Mesothelial cell of epicardium (in vitro differentiated cells): ENCODE measurements around the gene SPIN1. TPM values are rescaled to one million over a fixed set of nuclear protein-coding genes. Genes with fewer than 3 reads are reported as not detected.
"Not testable (repeated sequence)": the region's sequence is repeated elsewhere in the genome, so short reads cannot be mapped to it uniquely, and the experiment has no call there.

Source experiments
- DNase-seq, 2 experiments: peaks; one replicate each; pipeline ENCODE4 v3.0.0; 2021; ENCODE audit warnings: low spot score in 2 of 2; ENCODE audit not compliant: unreplicated experiment in 2 of 2
- H3K27ac Mint-ChIP-seq: 2 replicates; pipeline ENCODE4 v1.8.0; 2021; ENCODE audit warnings: mixed read lengths
- H3K27me3 Mint-ChIP-seq: 2 replicates; pipeline ENCODE4 v1.8.0; 2021; ENCODE audit warnings: low read depth, mixed read lengths
- H3K36me3 Mint-ChIP-seq: 2 replicates; pipeline ENCODE4 v1.8.0; 2021; ENCODE audit warnings: mixed read lengths
- H3K4me1 Mint-ChIP-seq: 2 replicates; pipeline ENCODE4 v1.8.0; 2021; ENCODE audit warnings: mixed read lengths
- H3K4me3 Mint-ChIP-seq: 2 replicates; pipeline ENCODE4 v1.8.0; 2021; ENCODE audit warnings: mild to moderate bottlenecking, moderate library complexity, mixed read lengths
- H3K9me3 Mint-ChIP-seq: 2 replicates; pipeline ENCODE4 v1.8.0; 2021; ENCODE audit warnings: mixed read lengths
- total RNA-seq: library from RNA; stranded (reverse); gene quantifications from 3 replicates; pipeline ENCODE4 v1.2.1, GENCODE V29; 2021
- TF ChIP-seq, protein P1 (sequence below): fragments of 200-600 bp; sonication (generic); IDR thresholded peaks from one replicate; pipeline ENCODE4 v1.5.0; 2021; ENCODE audit warnings: antibody characterized with exemption; ENCODE audit not compliant: unreplicated experiment

The SPIN1 gene
- 181 to 194 TPM (median 187 TPM) in 3 replicates for total RNA-seq

DNA sequence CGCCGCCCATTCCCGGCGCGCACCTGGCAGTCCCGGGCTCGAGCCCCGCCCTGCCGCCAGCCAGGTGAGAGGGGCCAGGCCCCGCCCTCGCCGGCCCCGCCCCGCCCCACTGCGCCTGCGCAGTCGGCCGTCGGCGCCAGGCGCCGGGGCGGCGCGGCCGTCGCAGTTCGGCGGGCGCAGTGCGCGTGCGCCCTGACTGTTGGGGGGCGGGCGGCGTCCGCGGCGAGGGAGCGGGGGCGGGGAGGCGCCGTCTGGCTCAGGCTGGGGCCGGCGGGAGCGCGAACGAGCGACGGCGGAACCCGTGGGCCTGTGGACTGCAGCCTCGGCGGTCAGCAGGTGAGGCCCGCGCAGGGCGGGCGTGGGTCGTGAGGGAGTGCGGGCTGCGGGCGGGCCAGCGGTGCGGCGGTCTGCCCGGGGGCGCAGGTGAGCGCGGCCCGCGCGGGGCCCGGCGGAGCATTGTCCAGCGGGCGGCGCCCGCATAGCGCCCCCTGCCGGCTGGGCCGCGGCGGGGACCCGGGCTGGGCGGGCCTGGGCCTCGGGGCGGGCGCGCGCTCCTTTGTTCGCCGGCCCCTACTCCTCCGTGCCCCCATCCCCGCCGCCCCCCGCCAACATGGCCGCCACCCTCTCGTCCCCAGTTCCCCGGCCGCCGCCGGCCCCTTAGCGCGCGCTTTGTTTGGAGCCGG is at the start of gene SPIN1:
SPIN1 (plus strand) TSS at position 242 of the 683 bp plus-strand sequence. CDS start 38,096 bp downstream, outside the sequence.
- TF ChIP-seq, protein P1, sequence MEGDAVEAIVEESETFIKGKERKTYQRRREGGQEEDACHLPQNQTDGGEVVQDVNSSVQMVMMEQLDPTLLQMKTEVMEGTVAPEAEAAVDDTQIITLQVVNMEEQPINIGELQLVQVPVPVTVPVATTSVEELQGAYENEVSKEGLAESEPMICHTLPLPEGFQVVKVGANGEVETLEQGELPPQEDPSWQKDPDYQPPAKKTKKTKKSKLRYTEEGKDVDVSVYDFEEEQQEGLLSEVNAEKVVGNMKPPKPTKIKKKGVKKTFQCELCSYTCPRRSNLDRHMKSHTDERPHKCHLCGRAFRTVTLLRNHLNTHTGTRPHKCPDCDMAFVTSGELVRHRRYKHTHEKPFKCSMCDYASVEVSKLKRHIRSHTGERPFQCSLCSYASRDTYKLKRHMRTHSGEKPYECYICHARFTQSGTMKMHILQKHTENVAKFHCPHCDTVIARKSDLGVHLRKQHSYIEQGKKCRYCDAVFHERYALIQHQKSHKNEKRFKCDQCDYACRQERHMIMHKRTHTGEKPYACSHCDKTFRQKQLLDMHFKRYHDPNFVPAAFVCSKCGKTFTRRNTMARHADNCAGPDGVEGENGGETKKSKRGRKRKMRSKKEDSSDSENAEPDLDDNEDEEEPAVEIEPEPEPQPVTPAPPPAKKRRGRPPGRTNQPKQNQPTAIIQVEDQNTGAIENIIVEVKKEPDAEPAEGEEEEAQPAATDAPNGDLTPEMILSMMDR, result peak; percentile 31
- Mint-ChIP-seq H3K27me3 (no peaks in the 10 kb centered on the region), H3K4me3 (peak within 1 kb of the TSS; percentile 87), H3K36me3 (peaks cover 8% of the 10 kb centered on the region), H3K4me1 (peaks cover 54% of the 10 kb centered on the region), H3K27ac (peak within 1 kb of the TSS; percentile 99), H3K9me3 (no peaks in the 10 kb centered on the region)
- DNase-seq, result peak; percentile 88 to 93

DNA sequence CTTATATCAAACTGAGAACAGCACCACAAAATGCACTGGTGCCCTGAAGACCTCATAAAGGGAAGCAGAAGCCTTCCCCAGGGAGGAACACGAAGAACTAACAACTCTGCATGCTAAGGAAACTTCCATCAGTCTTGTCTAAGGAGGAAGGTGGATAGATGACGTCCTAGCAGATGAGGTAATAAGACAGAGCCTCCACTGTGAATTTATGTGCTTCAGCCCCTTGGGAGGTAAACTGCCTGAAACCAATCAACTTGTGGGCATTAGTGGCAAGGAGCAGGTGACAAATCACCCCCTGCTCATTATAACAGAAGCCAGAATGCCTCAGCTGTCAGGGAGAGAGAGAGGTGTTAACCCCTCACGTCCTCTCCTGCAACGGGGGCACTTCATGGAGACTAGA is 48.9 kb upstream of the SPIN1 start:
- no peak overlapping the region for H3K4me3 Mint-ChIP-seq
- TF ChIP-seq, protein P1, result no peak
- H3K36me3 Mint-ChIP-seq, result peaks cover 2% of the 10 kb centered on the region
- H3K27me3 Mint-ChIP-seq, result no peaks in the 10 kb centered on the region
- H3K9me3 Mint-ChIP-seq, result peaks cover 5% of the 10 kb centered on the region
- peaks cover 25% of the 10 kb centered on the region for H3K4me1 Mint-ChIP-seq
- peak overlapping the region; percentile 76 for H3K27ac Mint-ChIP-seq
- no peak for DNase-seq

DNA sequence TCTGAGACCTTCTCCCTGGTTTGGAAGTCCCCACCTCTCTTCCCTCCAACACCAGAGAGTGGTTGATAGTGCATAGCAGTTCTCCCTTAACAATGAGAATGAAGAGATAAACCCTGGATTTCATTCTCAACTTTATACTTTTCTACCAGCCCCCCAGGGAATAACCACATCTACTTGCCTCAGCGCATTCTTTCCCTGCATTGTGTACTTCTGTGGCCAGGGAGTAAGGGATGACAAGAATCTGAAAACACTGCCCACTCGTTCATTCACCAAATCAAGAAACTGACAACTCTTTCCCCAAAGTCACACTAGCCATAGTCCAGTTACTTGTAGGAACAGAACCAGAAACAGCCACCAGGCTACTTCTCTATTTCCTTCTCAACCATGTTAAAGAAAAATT is 46.0 kb upstream of the SPIN1 start:
- Mint-ChIP-seq H3K4me3 (no peak overlapping the region), H3K9me3 (peaks cover 11% of the 10 kb centered on the region), H3K27me3 (no peaks in the 10 kb centered on the region), H3K27ac (peak overlapping the region; percentile 19), H3K36me3 (peaks cover 7% of the 10 kb centered on the region), H3K4me1 (peaks cover 31% of the 10 kb centered on the region)
- DNase-seq, result no peak
- TF ChIP-seq, protein P1, result no peak

DNA sequence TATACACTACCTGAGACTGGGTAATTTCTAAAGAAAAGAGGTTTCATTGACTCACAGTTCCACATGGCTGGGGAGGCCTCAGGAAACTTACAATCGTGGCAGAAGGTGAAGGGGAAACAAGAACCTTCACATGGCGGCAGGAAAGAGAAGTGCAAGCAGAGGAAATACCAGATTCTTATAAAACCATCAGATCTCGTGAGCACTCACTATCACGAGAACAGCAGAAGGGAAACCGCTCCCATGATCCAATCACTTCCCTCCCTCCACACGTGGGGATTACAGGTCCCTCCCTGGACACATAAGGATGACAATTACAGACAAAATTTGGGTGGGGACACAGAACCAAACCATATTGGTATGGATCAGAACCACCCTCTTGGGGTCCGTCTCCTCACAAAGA is 44.2 kb upstream of the SPIN1 start:
- peaks cover 25% of the 10 kb centered on the region for H3K4me1 Mint-ChIP-seq
- no peak for DNase-seq
- H3K27ac Mint-ChIP-seq, result peak overlapping the region; percentile 92
- H3K9me3 Mint-ChIP-seq, result peaks cover 11% of the 10 kb centered on the region
- TF ChIP-seq, protein P1, result no peak
- peaks cover 7% of the 10 kb centered on the region for H3K36me3 Mint-ChIP-seq
- H3K4me3 Mint-ChIP-seq, result no peak overlapping the region
- no peaks in the 10 kb centered on the region for H3K27me3 Mint-ChIP-seq

DNA sequence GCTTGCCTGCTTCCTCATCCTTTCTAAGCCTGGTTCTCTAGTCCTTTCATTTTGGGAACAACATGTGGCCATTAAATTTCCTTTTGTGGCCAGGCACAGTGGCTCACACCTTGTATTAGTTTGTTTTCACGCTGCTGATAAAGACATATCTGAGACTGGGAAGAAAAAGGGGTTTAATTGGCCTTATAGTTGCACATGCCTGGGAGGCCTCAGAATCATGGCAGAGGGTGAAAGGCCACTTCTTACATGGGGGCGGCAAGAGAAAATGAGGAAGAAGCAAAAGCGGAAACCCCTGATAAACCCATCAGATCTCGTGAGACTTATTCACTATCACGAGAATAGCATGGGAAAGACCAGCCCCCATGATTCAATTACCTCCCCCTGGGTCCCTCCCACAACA is 37.9 kb upstream of the SPIN1 start:
- DNase-seq, H3K36me3 Mint-ChIP-seq, H3K9me3 Mint-ChIP-seq, H3K4me1 Mint-ChIP-seq, H3K27ac Mint-ChIP-seq, H3K27me3 Mint-ChIP-seq, H3K4me3 Mint-ChIP-seq: not testable (repeated sequence)

DNA sequence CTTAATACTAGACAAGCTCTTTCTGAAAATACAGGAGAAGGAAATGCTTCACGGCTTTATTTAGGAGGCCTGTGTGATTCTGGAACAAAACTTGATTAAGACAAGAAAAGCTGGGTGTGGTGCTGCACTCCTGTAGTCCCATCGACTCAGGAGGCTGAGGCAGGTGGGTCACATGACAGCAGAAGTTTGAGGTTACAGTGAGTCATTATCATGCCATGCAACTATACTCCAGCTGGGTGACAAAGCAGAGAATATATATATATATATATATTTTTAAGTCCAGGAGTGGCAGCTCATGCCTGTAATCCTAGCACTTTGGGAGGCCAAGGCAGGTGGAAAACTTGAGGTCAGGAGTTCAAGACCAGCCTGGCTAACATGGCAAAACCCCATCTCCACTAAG is 33.1 kb upstream of the SPIN1 start:
- DNase-seq, result no peak
- no peaks in the 10 kb centered on the region for H3K27me3 Mint-ChIP-seq
- peaks cover 18% of the 10 kb centered on the region for H3K9me3 Mint-ChIP-seq
- H3K27ac Mint-ChIP-seq, result no peak overlapping the region
- TF ChIP-seq, protein P1, result no peak
- H3K36me3 Mint-ChIP-seq, result peaks cover 6% of the 10 kb centered on the region
- H3K4me3 Mint-ChIP-seq, result no peak overlapping the region
- peaks cover 3% of the 10 kb centered on the region for H3K4me1 Mint-ChIP-seq

DNA sequence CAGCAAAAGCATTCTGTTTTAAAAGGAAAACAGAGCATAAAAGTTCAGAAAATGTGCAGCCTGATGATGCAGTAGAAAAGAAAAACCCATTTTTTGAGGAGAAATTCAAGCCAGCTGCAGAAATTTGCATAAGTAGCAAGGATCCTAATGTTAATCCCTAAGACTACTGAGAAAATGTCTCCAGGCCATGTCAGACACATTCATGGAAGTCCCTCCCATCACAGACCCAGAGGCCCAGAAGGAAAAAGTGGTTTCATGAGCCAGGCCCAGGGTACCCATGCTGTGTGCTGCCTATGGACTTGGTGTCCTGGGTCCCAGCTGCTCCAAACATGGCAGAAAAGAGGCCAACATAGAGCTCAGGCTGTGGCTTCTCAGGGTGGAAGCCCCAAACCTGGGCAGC is 31.0 kb upstream of the SPIN1 start:
- not testable (repeated sequence) for H3K4me1 Mint-ChIP-seq, H3K27me3 Mint-ChIP-seq, H3K36me3 Mint-ChIP-seq, H3K4me3 Mint-ChIP-seq, DNase-seq, H3K27ac Mint-ChIP-seq
- H3K9me3 Mint-ChIP-seq, result peaks cover 18% of the 10 kb centered on the region
